Stimulated activated CD8-positive, alpha-beta memory T cell treated with anti-CD3 and anti-CD28 coated beads, Interleukin-12 subunit alpha, Interleukin-12 subunit beta, amount 100 ng/mL, for 1 hour (primary cell): ENCODE measurements around the gene RNF19B.
"Not testable (repeated sequence)": the region's sequence is repeated elsewhere in the genome, so short reads cannot be mapped to it uniquely, and the experiment has no call there.

Source experiments
- DNase-seq: peaks from one replicate; pipeline ENCODE4 v3.0.0-alpha.2; 2020; ENCODE audit warnings: low read depth

The RNF19B gene

GRCh38 chr1:32931760-32932159 is 32.8 kb downstream of the RNF19B start:
- no peak for DNase-seq

DNA sequence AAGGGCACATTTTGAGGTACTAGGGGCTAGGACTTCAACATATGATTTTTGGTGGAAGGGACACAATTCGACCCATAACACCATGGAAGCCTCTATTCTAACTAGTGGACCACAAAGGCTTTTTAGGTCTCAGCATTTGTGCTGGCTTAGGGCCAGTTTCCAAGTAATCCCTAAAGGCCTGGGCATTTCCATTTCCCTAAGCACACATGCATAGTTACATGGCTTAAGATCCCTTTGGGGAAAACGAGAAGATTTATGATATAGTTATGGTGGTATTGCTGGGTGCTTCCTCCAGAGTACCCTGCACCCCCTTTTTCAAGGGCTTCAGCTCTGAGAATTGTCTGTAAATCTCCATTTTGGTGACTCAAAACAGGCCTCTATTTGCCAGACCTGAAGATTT is 35.2 kb downstream of the RNF19B start:
- DNase-seq, result no peak

GRCh38 chr1:32928715-32929114 is 35.9 kb downstream of the RNF19B start:
- no peak for DNase-seq

DNA sequence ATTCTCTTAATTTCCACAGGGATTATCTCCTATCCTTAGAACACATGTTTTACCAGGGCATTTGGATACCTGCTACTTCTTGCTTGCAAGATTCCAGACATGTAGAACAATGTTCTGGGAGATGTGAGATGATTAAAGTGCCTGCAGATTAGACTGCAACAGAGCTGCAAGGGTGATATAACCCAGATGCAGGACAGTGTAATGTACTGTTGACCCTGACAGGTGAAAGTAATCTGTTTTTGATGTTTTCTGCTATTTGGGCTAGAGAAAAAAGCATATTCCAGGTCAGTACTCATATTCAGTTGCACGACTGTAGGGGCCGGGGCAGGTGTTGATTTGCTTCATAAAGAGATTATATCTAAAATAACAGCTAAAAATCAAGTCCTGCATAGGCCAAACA is 36.3 kb downstream of the RNF19B start:
- no peak for DNase-seq

- DNase-seq, result no peak
Measured at GRCh38 chr1:32927441-32927840, 37.2 kb downstream of the RNF19B start.

DNA sequence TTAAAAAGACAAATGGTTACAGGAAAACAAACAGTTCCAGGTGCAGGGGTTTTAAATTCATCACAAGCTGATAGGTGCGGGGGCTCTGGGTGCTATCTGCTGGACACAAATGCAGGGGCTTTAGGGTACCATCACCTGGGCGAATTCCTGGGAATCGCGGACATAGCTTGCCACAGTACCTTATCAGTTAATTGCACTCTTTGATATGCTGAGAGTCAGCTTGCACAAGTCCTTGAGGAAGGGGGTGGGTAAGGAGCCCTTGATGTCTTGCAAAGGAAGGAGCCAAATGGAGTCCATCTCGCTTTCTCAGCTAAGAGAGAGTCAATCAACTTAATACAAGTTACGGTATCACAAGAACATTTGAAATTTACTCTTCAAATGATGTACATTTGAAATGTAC is 38.0 kb downstream of the RNF19B start:
- no peak for DNase-seq

DNA sequence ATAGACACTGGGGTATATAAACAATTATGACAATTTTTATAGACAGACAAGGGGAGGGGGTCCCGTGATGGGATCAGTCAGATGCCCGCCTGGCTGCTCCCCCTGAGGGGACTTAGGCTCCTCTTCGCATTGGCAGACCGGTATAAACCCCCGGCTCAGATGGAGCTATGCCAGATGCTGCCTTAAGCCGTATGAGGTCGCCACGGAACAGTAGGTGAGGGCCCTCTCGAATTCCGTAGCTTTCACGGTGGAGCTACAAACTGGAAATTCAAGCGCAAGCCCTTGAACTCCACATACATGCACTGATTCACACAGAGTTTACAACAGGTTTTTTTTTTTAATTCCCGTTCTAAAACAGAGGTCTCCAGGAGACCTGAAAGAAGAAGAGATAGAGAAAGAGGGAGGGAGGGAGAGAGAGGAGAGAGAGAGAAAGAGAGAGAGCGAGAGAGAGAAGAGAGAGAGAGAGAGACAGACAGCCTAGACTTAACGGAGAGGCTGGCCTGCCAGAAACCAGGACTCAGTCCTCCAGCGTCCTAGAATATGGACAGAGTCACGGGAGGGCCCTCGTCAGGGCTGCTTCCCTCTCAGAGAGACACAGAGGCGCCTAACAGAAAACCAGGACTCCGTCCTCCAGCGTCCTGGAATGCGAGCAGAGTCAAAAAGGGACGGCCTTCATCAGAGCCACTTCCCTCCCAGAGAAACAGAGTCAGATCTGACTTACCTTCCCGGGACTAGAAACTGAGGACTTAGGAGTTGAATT is 39.0 kb downstream of the RNF19B start:
- no peak for DNase-seq

GRCh38 chr1:32924881-32925344 is 39.7 kb downstream of the RNF19B start:
- no peak for DNase-seq

DNA sequence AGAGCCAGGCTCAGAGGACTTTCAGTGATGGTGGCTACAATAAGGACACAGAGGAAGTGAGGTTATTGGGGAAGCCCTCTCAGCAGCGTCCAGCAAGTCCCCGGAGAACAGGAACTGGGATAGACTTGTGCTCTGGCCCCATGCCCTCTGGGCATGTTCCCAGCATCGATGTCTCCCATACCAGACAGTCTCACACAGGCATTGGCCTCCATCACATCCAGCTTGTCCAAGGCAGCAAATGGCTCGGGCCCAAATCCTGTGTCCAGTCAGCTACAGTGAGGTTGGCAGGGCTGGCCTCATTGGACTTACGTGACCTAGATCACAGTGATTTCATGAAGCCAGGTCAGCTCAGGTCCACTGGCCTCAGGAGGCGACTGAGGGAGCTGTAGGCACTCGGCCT is 43.8 kb downstream of the RNF19B start:
- no peak for DNase-seq

DNA sequence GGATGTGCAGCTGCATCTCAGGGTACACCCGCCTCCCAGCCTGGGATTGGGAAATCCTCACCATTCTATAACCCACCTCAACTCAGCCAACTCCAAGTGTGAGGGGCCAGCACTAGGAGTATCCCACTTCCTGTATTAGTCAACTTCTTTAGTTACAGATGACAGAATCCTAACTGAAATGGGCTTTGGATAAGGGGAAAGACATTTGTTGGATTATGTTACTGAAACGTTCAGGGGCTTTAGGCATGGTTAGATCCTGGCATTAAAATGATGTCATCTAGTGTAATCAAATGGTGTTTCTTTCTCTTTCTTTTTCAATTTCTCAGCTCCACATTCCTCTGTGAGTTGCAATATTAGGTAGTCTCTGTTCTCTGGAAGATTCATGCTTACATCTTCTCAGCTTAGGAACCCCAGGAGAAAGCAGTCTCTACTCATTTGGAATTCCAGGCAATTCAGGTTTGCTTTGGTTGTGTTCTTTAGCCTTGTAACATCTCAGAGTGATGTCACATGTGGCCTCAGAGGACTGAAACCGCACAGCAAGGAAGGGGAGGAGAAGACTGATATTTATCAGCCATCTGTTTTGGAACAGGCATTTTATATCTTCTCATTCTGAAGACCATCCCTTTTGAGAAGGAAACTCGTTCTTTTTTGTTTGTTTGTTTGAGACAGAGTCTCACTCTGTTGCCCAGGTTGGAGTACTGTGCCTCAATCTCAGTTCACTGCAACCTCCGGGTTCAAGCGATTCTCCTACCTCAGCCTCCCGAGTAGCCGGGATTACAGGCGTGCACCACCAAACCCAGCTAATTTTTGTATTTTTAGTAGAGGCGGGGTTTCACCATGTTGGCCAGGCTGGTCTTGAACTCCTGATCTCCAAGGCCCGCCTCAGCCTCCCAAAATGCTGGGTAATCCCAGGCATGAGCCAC is 44.5 kb downstream of the RNF19B start:
- DNase-seq, result no peak

DNA sequence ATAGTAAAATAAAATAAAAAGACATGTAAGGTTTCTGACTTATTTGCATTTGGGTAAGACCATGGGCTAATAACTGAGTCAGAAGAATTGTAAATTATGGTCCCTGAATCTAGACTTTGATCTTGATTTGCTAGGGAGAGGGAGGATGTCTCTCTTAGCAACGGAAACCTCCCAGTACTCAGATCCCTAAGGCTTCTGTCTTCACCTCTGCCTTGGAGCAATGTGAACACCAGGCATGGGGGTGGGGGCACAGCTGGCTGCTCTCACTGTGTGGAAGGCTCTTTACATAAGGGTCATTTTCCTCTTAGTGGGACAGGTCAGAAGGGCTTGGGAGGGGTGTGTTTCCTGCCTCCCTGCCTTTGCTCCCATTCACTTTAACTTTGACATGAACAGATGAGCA is 46.4 kb downstream of the RNF19B start:
- DNase-seq, result no peak

GRCh38 chr1:32917521-32917920 is 47.1 kb downstream of the RNF19B start:
- DNase-seq, result no peak

- no peak for DNase-seq
Measured at GRCh38 chr1:32915766-32916706, 48.6 kb downstream of the RNF19B start.

- DNase-seq, result no peak
Measured at GRCh38 chr1:32910319-32910718, 54.3 kb downstream of the RNF19B start.

DNA sequence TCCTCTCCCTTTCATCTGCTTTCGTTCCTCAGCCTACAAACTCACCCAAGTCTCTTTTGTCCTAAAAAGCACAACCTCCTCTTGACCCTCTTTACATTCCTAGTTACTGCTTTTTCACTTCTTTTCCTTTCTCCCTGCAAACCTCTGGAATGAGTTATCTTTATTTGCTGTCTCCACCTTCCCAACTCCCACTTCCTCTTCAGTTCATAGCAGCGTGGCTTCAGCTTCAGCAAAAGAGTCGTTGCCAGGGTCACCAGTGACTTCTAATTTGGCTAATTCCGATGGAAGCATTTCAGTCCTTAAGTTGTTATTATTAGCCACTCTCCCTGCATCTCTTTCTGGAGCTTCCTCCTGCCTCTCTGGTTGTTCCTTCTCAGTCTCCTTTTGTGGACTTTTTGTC is 57.2 kb downstream of the RNF19B start:
- no peak for DNase-seq

- no peak for DNase-seq
Measured at GRCh38 chr1:32906654-32907053, 58.0 kb downstream of the RNF19B start.

- not testable (repeated sequence) for DNase-seq
Measured at GRCh38 chr1:32905588-32905987, 59.0 kb downstream of the RNF19B start.

GRCh38 chr1:32904797-32905196 is 59.8 kb downstream of the RNF19B start:
- no peak for DNase-seq

DNA sequence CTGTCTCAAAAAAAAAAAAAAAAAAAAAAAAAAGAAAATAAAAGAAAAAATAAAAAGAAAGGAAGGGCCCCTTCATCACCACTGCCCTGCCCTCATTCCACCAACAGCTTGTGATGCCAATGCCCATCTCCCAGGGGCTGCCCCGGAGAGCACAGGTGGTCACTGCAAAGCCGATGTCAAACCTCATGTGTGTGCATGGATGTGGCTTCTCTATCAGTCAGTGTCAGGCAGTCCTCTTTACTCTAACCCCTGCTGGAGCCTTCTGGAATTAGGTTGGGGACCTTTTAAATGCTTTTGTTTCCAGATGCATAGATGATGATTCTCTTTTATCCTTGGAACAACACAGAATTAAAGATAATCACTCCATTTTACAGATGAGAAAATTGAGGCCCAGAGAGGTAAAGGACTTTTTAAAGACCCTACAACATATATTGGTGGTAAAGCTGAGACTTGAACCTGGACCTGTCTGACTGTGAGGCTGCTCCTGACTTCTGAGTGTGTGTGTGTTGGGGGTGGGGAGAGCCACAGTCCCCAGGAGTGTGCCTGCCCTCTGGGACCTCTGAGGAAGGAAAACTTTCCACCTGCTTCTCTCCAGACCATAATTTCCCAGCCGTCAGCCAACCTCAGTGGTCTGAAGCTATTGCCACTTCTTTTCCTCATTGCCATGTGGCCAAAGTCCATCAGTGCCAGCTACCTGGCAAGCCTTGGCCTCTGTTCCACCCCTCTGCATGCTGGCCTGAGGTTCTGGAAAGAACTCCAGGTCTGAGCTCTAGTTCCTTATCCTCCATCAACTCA is 60.4 kb downstream of the RNF19B start:
- DNase-seq, result no peak

GRCh38 chr1:32902535-32902920 is 62.1 kb downstream of the RNF19B start:
- DNase-seq, result no peak

- no peak for DNase-seq
Measured at GRCh38 chr1:32901823-32902534, 62.6 kb downstream of the RNF19B start.
